Astrocyte (in vitro differentiated cells and primary cell): Measurements from ENCODE around the gene B4GALNT3.

ENCODE experiments used
- CTCF ChIP-seq: IDR thresholded peaks from 2 replicates; pipeline ENCODE4 v1.5.1; 2011; ENCODE audit warnings: low read depth, mild to moderate bottlenecking, inconsistent platforms, low read length, moderate library complexity; ENCODE audit not compliant: insufficient read depth
- EZH2 ChIP-seq: IDR thresholded peaks from 2 replicates; pipeline ENCODE4 v1.6.1; 2012; ENCODE audit warnings: mild to moderate bottlenecking, low read length, inconsistent platforms; ENCODE audit not compliant: insufficient read depth

- TF ChIP-seq CTCF: no peak
- no peak for TF ChIP-seq EZH2
Measured at GRCh38 chr12:573232-573631, 113.5 kb downstream of the B4GALNT3 start.
